HG03469 (cell line): ENCODE measurements around the gene LSAMP.

ENCODE experiments used
- ATAC-seq: cut with Tn5 transposase; IDR thresholded peaks from one replicate; pipeline ENCODE4 v1.9.1; 2021; ENCODE audit warnings: mild to moderate bottlenecking, moderate library complexity, moderate number of reproducible peaks; ENCODE audit not compliant: unreplicated experiment

LSAMP gene

DNA sequence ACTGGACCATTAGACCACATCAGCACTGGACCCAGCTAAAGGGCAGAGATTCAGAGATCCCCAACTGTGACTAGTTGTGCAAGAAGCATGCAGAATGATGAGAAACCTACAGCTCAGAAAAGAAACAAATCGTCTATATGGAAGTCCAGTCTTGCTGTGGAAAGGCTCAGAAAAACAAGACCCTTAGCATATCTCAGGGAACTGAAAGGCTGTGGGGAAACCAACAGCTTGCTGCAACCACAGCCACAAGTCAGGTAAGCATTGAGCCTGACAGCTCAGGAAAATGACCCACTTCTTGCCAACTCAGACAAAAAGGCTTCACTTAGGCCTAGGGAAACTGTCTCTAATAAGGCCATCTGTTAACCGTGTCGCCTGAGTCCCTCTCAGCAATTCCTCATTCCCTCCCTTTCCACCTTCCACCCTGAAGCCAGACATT lies 145.6 kb downstream of the LSAMP start:
- ATAC-seq, result no peak

DNA sequence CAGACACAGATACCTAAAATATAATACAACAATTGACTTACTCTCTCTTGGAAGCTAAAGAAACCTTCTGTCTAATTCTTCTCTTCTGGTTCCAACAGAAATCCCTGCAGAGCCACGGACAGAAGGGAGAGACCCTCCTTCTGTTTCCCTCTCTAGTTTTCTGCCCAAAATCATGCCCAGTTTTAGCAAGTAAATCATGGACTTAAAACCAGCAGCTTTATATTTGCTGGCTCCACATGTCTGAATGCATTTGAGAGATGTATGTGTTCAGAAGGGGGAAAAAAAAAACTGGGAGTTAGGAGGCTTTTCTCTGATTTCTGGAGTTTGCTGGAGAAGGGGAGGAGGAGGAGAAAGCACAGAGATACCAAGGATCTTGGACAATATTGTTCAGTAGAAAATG lies 147.1 kb downstream of the LSAMP start:
- ATAC-seq, result no peak

DNA sequence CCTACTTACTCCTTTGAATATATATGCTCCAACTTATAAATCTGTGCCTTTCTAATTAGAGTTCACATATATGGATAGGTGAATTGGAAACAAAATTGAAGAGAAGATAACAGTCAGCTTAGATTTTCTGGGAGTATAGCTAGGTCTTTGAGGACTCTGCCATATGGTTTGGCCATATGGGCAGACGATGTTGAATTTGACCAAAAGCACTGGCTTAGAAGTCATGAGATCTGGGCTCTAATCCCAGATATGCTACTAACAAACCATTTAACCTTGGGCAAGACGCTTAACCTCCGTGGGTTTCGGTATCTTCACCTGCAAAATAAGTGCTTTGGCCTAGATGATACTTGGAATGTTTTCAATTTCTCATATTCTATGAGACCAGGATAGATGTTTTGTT lies 154.1 kb downstream of the LSAMP start:
- no peak for ATAC-seq

DNA sequence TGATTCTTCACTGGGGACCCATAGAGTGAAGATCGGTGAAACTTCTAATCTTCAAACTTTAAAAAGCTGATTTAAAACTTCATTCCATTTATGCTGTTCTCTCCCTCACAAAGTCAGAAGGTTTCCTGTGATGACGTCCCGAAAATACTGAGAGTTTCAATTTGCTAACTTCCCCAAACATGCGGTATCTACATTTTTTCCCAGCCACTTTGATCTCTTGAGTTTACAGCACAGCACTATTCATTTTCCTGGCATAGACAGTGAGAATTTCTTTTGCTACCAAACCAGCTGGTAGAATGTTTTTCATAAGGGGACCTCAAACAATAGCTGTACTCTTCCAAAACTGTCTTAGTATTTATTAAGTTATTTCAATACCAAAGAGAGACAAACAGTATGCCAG lies 156.8 kb downstream of the LSAMP start:
- ATAC-seq, result no peak

DNA sequence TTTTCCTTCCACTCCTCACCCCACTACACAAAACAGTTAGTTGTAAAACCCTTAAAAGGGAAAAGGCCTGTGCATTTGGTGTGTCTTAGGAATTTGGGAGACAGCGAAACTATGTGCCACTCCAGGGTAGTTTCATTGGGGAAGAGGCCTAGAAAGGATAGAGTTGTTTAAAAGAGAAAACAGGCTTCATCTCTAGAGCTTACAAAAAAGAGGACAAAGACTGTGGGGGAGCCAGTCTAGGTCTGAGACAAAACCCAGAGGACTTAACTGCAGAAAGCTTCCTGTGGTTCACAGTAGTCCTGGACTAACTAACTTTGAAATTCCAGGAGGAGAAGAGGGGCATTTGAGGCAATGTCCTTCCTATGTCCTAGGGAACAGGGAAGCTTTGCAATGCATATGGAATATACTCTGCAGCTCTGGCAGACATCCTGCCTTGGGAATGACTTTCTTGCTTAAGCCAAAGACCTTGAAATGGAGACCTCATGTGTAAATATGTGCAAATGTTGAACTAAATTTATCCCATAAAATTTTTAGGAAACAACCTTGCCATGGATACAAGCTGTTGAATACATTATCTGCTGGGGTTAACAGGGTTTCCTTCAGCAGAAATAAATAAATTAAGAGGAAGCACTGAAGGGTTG lies 159.4 kb downstream of the LSAMP start:
- ATAC-seq, result no peak

DNA sequence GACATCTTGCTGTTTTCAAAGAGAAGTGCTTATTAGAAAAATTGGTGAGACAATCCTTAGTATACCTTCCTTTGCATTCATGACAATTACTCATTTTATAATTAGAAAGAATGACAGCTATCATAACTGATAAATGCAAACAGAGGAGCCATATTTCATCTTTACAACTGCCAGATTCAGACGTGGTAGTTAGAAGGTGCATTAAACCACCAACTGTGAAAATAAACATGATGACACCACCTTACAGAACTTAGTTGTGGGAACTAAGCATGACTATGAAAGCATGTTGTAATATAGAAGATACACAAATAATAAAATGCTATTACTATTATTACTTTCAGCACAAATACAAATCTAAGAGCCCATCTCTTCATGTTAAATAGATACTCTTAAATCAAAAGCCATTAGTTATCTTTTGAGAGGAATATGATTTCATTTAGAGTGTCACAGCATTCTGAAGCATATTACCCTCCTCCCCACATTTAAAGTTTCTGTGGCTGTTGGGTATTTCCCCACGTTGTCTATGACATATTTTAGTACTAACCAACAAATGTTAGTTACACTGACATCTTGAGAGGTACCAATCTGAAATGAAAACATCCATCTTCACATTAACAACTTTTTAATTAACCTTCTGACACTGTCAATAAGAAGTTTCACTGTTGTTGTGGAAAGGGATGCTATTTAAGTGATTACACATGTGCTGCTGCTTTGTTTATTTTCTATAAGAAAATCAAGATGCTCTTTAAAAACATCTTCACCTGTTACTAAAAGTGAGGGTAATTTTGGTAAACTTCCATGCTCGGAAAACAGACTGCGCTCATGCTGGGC lies 163.8 kb downstream of the LSAMP start:
- ATAC-seq, result peak; percentile 66

DNA sequence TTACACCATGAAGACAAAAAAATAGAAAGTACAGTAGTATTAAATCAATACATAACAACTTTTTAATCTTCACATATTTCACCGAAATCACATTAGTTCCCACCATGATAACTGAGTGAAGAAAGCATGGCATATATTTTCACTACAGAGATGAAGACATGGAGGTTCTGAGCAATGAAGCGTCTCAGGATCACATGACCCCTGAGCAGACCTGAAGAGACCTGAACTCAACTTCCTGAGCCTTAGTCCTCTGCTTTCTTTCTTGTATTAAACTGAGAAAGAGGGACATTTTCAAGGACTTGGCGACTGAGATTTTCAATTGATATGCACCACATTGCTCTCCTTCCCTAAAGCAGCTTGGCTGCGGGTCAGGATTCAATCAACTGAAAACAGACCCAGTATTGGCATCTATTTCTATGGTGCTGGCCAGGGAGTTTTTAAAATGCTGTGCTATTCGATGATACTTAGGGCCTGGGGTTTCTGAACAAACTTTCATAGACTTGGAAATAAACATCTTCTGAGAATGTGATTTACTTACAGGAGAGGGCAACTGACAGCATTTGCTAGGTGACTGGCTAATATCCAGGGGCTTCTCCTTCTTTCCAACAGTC lies 165.1 kb downstream of the LSAMP start:
- no peak for ATAC-seq

DNA sequence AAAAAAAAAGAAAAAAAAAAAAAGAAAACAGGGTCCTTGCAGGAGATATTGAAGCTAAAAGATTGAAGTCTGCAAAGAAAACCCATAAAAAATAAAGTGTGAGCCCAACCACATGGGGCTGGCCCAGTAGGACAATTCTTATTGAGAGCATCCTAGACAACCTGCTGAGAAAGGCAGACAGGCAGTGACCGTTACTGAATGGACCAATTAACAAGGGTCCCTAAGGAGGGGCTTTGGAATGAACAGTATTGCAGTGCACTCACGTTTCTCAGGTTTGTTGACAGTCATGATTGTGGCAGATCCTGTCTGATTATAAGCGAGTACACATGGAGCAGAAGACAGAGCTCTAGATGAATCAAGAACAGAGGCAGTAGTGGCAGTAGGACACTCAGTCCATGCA lies 168.6 kb downstream of the LSAMP start:
- ATAC-seq, result no peak

DNA sequence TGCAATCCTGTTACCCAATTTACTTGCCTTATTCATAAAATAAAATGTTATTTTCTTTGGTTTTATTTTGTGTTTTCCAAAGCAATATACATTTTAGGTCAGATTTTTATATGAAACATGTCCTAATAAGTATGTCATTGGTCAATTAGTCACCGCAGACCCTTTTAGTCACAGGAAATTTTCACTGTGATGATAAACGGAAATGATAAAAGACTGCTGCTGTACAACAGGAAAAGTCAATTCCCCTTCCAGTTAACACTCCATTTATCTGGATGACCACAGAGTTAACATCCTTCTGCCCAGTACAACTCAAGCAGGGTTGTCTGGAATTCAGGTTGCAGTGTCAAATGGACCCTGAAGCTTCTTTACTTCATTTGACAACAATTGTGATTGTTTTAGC lies 175.2 kb downstream of the LSAMP start:
- no peak for ATAC-seq

DNA sequence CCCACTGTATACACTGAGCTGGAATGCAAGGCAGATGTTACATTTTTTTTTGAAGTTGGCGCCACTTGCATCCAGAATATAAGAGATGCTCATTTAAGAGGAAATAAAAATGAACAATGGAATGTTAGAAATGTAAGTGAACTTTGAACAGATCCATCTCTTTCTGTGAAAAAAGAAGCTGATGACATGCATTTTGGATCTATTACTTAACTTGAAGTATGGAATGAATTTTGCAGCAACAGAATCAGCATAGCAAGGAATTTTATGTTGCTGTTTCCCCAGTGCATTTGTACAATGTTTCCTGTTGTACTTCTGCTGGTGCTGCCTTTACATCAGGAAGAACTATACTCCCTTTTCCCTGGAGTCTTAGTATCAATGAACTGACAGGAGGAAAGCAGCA lies 178.2 kb downstream of the LSAMP start:
- no peak for ATAC-seq

DNA sequence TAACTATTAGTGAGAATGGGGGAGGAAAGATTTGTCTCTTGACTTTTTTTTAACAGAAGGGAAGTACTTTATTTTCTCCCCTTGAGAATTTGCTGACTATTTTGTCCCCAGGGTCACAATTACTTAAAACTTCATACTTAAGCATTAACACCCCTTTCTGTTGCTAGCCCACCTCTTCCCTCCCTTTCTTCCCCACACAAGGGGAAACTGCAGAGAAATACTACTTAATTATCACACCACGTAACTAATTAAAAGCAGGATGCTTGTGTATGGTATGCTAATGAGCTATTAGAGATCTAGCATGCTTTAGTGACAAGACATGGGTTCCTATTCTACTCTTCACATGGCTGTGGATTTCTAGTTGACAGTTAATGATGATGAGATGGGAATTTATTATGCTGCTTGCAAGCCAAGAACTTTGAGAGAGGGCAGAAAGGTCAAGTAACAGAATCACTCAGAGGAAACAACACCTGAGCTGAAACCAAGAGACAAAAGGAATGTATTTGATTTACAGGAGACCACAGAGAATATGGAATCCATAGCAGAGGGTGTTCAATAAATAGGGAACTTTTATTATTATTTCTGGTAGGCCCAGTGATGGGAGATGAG lies 179.2 kb downstream of the LSAMP start:
- ATAC-seq, result no peak

DNA sequence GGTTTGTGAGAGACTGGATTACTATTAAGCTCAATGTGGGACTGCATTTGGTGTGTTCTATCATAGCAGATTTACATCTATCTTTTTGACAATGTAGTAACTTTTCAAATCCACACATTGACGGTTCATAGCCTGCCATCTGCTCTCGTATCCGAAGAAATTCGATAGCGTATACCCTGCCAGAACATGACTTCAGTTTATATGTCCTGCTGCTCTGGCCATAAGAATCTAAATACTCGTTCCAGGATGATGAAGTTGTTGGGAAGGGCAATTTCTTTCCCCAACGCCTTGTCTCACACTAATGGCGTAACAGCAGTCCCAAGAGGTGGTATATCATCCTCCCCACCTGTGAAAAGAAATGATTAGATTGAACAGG lies 180.0 kb downstream of the LSAMP start:
- no peak for ATAC-seq

DNA sequence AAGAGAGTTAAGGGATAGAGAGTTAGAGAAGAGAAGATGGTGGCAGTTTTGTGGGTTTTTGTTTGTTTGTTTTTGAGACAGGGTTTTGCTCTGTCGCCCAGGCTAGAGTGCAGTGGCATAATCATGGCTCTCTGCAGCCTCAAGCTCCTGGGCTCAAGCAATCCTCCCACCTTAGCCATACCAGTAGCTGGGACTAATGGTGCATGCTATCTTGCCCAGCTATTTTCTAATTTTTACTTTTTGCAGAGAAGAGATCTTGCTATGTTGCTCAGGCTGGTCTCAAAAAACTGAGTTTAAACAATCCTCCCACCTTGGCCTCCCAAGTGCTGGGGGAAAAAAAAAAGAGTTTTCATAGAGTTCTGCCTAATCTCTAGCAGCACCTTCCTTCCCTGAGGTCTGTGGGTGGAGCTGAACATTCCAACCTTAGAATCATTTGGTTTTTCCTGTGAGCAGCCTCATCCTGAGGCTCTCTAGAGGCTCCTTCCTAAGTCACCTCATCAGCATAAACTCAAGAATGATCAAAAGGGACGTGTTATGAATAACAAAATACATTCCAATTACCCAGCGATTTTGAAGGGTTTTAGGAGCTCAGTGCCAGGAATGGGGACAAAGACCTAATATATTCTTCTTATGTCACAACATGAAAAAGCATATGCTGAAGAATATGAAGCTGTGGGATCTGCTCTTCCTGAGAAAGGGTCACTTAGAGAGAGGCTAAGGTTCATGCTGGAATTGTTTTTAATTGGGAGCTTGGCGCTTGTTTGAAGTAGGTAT lies 180.6 kb downstream of the LSAMP start:
- ATAC-seq, result no peak

DNA sequence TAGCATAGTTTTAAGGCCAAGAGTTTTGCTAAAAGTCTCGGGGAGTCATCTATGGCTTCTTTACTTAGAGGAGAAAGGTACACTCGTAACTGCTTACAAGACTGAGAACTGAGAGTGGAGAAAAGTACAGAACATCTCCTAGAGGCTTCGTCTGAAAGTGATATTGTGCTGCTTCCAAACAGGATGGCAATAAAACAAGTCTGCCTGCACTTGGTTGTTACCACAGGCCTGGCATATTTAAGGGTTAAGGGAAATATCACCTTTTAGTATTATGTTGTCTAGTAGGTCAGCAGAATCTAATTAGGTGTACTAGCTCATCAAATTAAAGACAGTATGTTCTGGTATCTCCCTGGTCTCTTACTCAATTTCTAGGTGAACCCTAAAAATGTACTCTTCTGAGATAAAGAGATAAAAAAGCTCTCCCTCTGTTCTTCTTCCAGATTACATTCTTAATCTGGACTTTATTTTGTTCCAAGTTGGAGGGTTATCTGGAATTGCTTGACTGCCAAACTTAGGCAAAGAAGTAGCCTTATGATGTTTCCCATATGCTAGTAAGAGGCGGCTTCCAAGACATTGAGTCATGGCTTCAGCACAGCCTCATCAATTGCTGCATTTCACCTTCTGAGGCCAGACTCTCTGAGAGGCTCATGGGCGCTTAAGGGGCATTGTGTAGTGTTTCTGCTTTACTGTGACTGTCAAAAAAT lies 181.3 kb downstream of the LSAMP start:
- ATAC-seq, result no peak

DNA sequence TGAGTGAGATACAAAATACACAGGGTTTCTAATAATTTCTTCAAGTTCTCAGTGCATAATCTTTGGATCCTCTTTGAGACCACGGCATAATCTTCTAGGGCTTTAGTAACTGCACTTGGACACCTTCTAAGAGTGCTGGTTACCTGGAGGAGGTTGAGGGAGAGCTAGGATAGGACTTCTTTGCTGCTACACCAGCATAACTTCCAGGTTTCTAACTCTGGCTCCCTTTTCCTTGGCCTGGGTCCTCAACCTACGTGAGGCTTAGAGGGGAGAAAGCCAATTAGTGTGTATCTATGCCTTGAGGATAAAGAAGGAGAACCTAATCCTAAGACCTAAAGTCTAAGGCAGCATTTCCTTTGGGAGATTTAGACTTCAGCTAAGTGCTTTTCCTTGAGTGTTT lies 184.8 kb downstream of the LSAMP start:
- no peak for ATAC-seq

DNA sequence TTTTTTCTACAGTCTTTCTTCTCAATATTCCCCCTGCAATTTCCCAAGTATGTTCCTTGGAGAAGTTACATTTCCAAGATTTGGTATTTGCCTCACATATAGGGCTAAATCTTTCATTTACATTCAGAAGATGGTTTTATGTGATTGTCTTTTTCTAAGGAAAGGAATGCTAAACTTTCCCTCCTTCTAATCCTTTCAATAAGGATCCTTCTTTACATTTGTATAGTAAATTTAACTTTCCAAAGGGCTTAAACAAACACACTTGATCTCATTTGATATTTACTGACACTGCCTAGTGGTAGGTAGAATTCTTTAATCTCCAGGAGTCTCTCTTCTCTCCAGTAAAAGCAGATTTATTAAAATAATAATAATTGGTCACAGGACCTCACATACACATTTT lies 185.3 kb downstream of the LSAMP start:
- no peak for ATAC-seq

DNA sequence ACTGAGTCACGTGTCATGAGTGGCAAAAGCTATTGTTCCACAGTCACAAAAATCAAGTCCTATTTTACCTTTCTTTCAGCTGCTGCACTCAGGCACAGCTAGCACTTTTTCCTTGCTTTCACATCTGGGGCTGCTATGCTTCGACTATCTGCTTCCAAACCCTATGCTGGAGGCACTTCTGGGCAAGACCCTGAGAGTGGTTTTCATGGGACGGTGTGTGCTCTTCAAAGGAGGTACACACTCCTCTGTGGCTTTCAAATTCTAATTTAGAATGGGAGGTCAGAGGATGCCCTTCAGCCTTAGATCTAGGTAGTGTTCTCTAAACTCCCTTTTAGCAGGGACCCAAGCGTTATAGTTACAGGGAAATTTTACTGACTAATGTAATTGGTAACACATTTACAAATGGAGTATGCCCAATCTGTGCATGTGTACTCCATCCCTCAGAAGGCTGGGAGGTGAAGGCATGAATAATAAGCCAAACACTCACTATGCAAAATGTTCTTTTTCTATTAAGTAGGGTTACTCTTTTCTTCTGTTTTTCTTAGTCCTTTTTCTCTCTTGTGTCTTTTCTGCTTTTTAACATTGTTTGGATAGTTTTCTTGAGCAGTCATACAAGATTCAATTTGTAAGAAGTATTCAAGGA lies 188.3 kb downstream of the LSAMP start:
- no peak for ATAC-seq

DNA sequence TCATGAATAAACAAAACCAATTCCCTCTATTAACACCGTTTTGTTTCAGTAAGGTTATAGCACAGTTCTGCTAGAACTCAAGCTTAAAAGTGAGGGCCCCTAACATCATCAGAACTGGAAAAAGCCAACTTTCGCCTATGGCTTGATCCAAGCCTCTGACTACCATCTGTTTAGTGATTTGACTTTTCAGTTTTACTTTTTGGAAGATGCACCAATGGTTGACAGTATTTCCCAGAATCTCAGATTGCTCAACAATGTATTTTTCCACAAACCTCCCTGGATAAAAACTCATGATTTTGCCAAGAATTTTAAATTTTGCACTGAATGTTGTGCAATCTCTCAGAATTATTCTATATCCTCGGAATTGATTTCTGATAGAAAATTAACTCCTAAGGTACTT lies 190.7 kb downstream of the LSAMP start:
- ATAC-seq, result no peak

DNA sequence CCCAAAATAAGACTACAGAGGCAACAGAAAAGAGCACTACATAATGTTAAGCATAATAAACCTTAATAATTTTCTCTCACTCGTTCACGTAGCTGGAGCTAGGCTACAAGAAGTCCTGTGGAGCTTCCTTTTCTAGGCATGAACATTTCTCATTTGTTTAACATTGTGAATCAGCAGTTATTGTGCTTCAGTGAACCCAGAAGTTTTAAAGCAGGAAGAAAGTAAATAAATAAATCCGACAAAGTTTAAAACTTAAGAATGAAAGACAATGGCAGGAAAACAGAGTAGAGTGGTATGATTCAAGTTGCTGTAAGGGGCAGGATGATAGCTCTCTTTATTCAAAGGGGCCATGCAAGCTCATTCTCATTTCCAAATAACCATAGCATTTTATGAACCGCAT lies 191.8 kb downstream of the LSAMP start:
- ATAC-seq, result no peak

DNA sequence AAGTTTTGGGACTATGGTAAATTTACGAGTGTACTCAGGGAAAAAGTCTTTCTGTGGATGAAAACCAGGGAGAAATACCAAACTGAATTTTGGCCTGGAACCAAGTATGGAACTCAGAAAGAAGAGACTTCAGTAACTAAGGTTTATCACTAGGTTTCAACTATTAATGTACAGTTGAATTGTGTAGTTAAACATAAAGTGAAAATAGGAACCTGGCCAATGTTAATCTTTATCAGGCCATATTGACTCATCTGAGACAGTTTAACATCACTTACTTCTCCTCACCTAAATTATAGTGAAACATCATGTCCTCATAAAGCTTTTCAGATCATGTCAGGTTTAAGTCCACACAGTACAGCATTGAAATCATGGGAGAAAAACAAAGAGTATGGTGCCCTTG lies 197.7 kb downstream of the LSAMP start:
- ATAC-seq, result no peak
